C4-2B (cell line): Measurements from ENCODE around the gene GUCY1B1.

Experiments used
- ZFX ChIP-seq: fragments of 450-650 bp; IDR thresholded peaks from 2 replicates; pipeline ENCODE4 v1.6.1; 2017
- TF ChIP-seq, protein P1 (sequence below): fragments of 450-650 bp; conservative IDR thresholded peaks from 2 replicates; pipeline ENCODE4 v1.5.1; 2017; ENCODE audit warnings: mild to moderate bottlenecking

DNA sequence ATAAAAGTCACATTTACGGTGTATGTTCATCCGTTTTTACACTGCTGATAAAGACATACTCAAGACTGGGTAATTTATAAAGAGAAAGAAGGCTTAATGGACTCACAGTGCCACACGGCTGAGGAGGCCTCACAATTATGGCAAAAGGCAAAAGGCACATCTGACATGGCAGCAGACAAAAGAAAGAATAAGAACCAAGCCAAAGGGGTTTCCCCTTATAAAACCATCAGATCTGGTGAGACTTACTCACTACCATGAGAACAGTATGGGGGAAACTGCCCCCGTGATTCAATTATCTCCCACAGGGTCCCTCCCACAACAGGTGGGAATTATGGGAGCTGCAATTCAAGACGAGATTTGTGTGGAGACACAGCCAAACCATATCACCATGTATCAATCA is 7.3 kb upstream of the GUCY1B1 start:
- TF ChIP-seq, protein P1, sequence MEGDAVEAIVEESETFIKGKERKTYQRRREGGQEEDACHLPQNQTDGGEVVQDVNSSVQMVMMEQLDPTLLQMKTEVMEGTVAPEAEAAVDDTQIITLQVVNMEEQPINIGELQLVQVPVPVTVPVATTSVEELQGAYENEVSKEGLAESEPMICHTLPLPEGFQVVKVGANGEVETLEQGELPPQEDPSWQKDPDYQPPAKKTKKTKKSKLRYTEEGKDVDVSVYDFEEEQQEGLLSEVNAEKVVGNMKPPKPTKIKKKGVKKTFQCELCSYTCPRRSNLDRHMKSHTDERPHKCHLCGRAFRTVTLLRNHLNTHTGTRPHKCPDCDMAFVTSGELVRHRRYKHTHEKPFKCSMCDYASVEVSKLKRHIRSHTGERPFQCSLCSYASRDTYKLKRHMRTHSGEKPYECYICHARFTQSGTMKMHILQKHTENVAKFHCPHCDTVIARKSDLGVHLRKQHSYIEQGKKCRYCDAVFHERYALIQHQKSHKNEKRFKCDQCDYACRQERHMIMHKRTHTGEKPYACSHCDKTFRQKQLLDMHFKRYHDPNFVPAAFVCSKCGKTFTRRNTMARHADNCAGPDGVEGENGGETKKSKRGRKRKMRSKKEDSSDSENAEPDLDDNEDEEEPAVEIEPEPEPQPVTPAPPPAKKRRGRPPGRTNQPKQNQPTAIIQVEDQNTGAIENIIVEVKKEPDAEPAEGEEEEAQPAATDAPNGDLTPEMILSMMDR, result no peak
- no peak for TF ChIP-seq ZFX
